ENCODE results near the gene MMP28.

Gene MMP28, protein sequence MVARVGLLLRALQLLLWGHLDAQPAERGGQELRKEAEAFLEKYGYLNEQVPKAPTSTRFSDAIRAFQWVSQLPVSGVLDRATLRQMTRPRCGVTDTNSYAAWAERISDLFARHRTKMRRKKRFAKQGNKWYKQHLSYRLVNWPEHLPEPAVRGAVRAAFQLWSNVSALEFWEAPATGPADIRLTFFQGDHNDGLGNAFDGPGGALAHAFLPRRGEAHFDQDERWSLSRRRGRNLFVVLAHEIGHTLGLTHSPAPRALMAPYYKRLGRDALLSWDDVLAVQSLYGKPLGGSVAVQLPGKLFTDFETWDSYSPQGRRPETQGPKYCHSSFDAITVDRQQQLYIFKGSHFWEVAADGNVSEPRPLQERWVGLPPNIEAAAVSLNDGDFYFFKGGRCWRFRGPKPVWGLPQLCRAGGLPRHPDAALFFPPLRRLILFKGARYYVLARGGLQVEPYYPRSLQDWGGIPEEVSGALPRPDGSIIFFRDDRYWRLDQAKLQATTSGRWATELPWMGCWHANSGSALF

DNA sequence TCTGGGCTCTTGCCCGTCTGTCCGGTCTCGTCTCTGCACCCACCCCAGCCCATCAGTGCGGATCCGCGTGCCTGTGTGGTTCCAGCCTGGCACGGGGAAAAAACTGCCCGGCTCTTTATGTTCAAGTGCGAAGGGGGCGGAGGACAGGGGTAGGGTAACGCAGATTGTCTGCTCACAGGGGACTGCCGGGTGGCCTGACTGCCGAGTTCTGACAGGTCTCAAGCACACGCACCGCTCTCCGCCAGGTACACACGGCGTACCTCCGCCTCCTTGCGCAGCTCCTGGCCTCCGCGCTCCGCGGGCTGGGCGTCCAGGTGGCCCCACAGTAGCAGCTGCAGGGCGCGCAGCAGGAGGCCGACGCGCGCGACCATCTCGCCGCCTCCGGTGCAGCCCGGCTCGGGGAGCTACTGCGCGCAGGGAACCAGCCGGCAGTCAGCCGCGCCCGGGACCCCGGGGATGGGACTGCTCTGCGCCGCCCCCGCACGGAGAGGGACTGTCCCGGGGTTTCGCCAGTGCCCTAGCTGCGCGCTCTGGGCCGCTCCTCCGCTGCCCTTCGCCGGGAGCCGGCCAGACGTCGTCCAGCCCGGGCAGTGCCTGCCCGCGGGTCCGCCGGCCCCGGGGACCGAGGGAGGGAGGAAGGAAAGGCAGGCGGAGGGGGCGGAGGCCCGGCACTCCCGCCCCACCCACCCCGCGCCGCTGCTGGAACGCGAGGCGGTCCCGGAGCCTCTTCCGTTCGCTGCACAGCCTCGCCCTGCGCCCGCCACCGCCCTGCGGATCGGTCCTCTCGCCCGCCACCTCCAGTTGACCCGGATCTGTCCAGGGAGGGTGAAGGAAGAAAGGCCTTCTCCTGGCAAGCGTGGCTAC, at the start of gene MMP28:
Gene MMP28 (minus strand): TSS at position 635 of the 864 bp plus-strand sequence. CDS start 264 bp downstream, at position 371.
- peak; percentile 1 for DNase-seq (ENCODE audit: low spot score)

DNA sequence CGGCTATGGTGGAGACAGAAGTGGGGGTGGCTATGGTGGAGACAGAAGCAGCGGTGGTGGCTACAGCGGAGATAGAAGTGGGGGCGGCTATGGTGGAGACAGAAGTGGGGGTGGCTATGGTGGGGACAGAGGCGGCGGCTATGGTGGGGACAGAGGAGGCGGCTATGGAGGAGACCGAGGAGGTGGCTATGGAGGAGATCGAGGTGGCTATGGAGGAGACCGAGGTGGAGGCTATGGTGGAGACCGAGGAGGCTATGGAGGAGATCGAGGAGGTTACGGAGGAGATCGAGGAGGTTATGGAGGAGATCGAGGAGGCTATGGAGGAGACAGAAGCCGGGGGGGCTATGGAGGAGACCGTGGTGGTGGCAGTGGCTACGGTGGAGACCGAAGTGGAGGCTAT, 49.1 kb upstream of the MMP28 start:
- no peak for DNase-seq (ENCODE audit: low spot score)

DNA sequence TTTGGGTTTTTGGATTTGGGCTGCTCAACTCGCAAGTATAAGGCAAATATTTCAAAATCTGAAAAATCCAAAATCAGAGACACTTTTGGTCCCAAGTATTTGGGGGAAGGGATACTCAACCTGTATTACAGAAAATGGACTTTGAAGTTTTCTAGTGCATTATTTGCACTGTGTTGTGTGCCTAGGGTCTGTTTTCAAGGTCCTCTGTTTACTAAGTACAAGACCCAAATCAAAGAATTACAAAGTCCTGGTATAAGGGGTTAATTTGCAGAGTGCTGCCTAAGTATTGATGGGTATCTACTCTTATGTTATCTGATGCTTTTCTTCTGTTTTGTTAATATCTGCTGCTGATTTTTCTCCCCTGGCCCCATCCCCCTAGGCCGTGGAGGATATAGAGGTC, 48.3 kb upstream of the MMP28 start:
- no peak for DNase-seq (ENCODE audit: low spot score)

DNA sequence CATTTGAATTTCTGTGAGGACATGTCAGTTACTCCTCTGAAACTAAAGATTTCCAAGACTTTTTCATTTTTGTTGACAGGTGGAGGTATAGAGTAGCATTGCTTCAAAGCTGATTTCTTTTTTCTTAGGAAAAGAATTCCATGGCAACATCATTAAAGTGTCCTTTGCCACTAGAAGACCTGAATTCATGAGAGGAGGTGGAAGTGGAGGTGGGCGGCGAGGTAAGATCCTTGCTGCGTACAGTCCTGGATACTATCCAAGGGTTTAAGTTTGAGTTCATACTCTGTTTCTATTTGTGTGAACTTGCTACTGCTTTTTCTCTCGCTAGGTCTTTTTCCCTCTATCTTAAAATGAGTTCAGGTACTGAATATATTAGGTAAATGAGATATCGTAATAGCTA, 46.8 kb upstream of the MMP28 start:
- DNase-seq (ENCODE audit: low spot score): no peak

DNA sequence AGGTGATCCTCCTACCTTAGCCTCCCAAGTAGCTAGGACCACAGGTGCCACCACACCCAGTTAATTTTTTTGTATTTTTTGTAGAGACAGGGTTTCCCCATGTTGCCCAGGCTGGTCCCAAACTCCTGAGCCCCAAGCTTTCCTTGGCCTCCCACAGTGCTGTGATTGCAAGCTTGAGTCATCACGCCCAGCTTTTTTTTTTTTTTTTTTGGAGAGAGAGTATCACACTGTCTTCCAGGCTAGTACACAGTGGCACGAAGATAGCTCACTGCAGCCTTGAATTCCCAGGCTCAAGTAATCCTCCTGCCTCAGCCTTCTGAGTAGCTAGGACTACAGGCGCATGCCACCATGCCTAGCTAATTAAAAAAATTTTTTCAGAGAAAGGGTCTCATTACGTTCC, 46.1 kb upstream of the MMP28 start:
- DNase-seq (ENCODE audit: low spot score): peak; percentile 19

DNA sequence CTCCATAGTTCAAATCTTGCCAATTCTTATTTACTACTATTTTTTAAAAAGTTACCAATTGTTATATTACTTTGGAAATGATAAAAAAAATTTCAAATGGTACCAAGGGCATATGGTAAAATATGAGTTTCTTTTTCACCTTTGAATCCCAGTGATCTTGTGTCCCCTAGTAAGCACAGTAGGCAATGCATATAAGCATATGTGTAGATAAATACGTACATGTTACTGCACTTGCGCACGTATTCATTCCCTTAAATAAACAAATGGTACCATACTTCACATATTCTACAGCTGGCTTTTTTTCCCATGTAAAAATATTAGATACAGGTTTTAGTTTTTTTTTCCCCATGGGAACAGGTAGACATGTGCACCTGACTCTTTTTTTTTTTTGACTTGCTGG, 45.7 kb upstream of the MMP28 start:
- no peak for DNase-seq (ENCODE audit: low spot score)

DNA sequence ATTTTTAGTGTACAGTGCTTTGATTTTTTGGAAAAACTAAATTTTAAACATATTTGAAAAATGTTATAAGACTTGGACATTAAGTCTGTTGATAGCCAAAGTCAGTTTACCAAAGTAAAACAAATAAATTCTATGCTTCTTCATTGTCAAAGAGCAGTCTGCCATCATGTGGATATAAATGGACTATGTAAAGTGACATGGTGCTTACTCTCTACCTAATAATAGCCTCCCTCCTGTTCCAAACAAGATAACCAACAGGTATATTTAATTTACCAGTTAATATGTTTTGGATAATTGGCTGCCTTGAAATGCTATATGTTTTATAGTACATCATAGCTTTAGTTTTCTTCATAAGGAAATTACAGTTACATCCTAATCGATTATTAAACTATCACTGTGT, 29.8 kb upstream of the MMP28 start:
- no peak for DNase-seq (ENCODE audit: low spot score)

DNA sequence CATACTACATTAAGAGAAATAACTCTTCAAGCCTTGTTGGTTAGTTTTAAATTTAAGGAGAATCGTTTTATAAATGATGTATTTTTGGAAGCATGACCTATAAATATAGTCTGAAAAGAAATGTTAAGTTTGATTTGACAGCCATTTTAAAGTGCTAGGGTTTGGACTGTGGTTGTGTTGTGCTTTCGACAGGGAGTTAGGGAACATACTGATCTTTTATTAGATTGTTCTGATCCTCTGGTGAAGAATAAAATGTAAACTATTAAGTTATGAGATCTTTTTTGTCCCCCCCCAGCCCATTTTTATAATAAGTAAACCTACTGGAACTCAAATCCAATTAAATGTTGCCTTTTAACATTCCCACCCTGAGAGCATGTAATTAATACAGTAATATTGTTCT, 25.9 kb upstream of the MMP28 start:
- no peak for DNase-seq (ENCODE audit: low spot score)

DNA sequence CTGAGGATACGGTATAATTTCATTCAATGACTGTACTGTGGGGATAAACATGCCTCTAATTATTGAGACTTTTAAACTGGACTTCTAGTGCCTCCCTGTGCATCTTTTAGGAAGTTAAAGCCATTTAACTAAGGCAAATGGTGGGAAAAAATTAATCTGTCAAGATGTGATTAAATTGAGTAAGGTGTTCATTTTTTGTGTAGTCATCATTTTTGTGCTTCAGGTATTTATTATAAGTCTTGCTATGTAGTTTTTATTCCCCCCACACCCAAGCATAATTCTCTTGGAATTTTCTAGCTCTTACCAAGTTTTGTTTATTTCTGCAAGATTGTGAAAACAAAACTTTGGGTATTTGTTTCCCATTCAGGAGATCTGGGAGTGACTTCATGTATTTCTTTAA, 24.0 kb upstream of the MMP28 start:
- DNase-seq (ENCODE audit: low spot score): no peak

DNA sequence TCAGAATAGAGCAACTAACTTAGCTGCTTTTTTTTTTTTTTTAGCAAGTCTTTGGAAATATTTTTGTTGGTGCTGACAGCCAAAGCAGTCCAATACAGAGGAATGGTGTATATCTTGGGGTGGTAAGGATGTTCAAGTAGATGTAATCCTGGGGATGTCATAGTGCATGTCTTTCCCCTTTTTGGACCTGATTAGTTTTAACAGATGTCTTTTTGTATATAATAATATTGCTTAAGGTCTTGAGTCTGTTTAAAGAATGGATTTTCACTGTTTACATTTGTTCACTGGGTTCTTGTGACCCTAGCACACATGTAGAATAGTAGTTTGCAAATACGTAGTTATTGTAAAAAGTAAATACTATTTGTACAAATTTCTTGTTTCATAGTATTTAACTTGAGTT, 21.8 kb upstream of the MMP28 start:
- DNase-seq (ENCODE audit: low spot score): no peak

DNA sequence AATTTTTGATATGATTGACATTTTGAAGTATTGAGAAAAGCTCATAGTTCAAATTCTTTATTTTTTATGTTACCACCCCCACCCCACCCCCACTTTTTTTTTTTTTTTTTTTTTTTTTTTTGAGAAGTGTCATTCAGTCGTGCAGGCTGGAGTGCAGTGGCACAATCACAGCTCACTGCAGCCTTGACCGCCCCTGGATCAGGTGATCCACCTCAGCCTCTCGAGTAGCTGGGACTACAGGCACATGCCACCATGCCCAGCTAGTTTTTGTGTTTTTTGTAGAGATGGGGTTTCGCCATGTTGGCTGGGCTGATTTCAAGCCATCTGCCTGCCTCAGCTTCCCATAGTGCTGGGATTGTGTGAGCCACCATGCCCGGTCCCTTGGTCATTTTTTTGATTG, 21.3 kb upstream of the MMP28 start:
- no peak for DNase-seq (ENCODE audit: low spot score)

DNA sequence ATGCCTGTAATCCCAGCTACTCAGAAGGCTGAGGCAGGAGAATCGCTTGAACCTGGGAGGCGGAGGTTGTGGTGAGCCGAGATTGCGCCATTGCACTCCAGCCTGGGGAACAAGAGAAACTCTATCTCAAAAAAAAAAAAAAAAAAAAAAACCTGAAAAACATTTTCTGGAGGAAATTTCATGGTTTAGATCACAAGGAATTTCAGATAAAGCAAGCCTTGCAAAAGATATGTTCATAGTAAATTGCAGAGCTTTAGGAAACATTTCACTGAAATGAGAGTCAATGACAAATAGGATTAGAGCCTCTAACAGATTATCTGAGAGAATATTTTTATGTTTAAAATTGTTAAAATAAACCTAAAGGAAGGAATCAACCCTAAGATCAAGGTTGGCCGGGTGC, 17.0 kb upstream of the MMP28 start:
- no peak for DNase-seq (ENCODE audit: low spot score)

DNA sequence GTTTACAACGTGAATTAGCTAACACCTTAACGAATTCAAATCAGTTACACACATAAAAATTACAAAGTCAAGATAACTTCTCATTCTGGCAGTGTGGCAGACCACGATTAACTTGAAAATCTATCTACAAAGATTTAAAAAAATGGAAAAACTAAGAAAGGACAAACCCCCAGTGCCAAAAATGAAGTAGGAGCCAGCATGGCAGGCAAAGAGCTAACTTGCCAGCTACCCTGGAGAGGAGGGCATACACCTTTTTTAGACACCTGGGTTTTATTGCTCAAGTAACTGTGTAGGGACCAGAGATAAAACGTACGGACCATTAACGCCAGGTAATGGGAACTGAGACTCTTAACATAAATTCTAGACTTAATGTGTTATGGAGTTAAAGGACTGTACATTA, 16.3 kb upstream of the MMP28 start:
- no peak for DNase-seq (ENCODE audit: low spot score)

DNA sequence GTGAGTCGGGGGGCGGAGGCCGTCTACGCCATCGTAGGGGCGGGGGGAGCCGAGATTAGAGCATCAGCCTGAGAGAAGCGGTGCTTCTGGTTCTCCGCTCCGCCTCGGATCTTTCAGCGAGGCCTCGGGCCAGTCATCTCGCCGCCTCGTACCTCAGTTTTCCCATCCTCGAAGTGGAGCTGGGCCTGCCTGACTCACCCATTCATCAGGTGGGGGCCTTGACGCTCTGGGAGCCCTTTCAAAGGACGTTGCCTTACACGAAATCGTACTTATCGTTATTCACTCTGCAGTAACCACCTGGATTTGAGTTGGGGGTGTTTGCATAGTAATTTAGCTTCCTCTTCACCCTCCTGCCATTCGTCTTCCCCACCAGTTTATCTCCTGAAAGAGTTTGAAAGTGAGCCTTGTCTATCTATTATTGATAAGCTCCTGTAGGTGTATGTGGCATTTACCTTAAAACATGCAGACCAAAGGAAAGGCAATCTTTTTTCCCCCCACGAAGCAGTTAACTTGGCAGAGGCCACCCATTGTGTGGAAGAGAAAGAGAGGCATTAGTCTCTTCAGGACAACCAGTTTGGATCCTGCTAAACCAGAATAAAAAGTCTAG, 14.5 kb upstream of the MMP28 start:
- no peak for DNase-seq (ENCODE audit: low spot score)

DNA sequence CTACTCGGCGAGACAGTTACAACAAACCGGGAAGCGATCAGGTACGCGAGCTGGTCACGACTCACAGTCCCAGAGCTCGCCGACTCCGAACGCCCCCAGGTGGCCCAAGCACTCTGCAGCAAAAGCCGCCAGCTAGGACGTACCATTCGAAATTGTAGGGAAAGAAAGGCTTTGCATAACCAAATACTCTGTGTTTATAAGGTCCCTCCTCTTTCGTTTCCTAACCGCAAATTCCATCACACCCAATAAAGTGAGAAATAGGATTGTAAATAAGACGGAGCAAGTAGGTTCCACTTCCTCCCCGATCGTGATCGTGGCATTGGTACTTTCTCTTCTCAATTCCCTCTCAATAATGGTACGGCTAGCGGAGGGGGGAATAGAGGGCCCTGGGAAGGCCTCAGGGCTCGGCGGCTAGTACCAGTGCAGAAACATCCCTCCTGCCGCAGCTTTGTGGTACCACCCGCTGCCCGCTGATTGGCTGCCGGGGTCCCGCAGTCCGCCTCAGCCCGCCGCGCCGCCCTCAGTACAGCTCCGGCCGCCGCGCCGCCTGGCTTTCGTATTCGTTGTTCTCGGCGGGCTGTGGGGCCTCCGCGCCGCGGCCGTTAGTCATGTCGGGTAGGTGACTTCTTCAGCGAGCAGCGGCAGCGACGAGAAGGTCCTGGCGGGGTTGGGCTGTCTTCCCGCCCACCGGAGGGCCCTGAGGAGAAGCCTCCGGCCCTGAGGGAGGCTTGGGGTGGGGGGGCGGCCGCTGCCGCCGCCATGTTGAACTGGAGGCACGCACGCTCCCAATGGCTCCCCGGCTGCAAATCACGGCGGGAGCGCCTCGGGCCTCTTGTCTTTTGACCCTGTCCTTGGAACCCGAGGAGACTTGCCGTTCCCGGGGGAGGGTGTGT, 13.8 kb upstream of the MMP28 start, which contains the start of gene TAF15:
Gene TAF15 (plus strand): TSS at position 523 of the 893 bp plus-strand sequence. CDS start 86 bp downstream, at position 609.
- DNase-seq (ENCODE audit: low spot score): peak; percentile 97

DNA sequence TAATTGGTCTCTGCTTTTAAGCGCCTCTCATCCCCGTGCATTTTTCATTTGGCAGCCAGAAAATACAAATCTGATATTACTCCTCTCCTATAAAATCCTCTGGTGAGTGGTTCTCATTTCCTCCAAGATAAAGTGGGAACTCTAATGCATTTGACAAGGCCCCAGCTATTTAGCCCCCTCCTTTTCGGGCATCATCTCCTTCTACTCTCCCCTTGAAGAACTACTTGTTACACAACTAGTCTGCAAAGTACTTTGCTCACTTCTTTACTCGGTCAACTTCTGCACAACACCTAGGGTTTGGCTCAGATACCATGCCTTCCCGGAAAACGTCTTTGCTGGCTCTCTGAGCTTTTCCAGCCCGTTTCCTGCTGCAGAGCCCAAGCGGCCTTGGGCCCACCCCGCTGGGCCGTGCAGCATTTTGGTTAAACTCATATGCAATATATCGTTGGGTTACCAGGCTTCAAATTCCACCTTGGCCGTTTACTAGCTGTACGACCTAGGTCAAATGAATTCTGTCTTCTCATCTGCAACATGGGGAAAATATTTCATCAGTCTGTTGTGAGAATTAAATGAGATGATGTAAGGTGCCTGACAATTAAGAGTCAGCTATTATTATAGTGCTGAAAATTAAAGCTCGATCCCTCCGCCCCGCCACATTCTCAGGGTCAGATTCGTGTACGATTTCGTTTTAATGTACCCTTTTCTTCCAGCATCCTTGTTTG, 13.0 kb upstream of the MMP28 start:
- DNase-seq (ENCODE audit: low spot score): no peak

DNA sequence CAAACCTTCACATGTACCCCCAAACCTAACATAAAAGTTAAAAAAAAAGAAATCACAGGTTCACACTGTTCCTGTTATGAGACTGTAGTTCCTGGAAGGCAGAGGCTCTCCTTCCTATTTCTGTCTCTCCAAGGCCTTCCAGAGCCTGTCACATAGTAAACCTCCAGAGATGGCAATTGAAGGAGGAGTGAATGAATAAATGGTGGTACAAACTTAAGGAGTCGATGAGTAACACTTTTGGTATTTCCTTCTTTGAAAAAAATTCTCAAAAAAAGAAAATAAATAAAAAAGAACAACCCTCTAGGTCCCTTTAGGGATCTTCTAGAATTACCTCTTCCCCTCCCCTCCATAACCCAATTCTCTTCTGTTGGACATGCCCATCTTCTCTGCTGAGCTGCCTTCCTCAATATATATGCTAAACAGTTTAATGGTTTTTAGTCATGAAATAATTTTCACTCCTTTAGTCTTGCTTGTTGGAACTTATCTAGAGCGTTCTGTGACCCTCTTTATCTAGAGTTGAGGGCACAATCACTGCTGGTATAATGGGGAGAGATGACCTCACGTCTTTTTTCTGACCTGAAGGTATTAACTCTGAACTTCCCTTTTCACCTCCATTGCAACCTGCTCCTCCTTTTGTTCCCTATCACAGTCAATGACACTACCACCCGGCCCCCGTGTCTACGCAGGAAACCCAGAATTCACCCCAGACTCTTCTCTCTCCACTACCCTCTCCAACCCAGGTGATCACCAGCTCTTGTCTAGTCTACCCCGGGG, 12.1 kb upstream of the MMP28 start:
- DNase-seq (ENCODE audit: low spot score): no peak

DNA sequence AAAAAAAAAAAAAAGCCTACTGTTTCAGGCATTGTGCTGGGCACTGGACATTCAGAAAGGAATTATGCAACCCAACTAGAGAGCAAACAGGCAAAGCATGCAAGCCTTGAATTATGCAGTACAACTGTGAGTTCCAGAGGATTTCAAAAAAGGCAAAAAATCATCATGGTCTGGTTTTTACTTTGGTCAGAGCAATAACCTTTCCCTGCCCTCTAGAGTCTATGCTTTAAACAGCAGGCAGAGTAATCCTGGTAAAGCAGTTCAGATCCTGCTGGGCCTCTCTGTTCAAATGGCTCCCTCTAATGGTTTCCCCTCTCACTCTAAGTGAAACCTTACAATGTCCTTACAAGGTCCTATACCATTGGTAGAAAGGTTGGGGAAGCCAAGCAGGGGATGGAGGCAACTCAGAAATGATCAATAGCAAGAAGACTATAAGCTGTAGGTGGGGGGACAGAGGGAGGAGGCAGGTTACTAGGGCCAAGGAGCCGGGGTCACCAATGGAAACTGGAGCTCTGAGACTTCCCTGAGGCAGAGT, 9.3 kb upstream of the MMP28 start:
- peak; percentile 94 for DNase-seq (ENCODE audit: low spot score)

DNA sequence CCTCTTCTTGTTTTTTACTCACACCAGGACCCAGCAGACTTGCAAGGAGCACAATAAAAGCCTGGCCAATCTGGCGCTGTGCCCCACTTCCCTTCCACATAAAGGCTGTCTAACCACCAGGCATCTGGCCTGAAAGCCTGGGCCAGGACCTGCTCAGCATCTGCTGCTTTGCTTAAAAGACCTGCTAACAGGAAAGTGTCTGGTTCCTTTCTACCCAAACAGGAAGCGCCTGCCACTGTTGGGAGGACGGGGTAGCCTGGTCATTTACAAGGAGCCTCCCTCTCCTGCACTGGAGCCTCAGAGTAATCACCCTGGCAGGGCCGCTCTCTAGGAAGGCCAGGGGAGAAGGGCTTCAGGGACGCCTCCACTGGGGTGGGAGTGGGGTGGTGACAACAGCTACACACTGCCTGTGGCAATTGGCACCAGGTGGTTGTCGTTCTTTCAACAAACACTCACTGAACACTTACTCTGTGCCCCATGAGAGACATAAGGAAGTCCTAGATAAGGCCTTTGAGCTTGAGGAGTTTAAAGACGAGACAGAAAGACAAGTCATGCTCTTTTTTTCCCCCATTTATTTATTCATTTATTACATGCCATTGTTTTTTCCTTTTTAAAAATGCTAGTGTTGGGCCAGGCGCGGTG, 6.3 kb upstream of the MMP28 start:
- no peak for DNase-seq (ENCODE audit: low spot score)

Data from AG08395 (cell line).